Naive B cell (primary cell): ENCODE data around the gene COL8A1. TPM values are rescaled to one million over a fixed set of nuclear protein-coding genes. Genes with fewer than 3 reads are reported as not detected.
"Not testable (repeated sequence)": the region's sequence is repeated elsewhere in the genome, so short reads cannot be mapped to it uniquely, and the experiment has no call there.

ENCODE experiments used
- ATAC-seq, 2 donors: fragments of 150-1000 bp; cut with Tn5 transposase; 2 replicates each; pipeline ENCODE4 v1.10.0; 2021; ENCODE audit warnings: low read depth in 2 of 2, mild to moderate bottlenecking in 2 of 2, moderate library complexity in 2 of 2
- DNase-seq: peaks from one replicate; pipeline ENCODE4 v3.0.0; 2022
- H3K27ac Mint-ChIP-seq, 6 donors: one replicate each; pipeline ENCODE4 v1.8.0; 2020 to 2022; ENCODE audit warnings: mild to moderate bottlenecking in 6 of 6, mixed read lengths in 6 of 6, moderate library complexity in 5 of 6, inconsistent platforms in 2 of 6
- H3K27me3 Mint-ChIP-seq, 3 donors: one replicate each; pipeline ENCODE4 v1.8.0; 2021 to 2022; ENCODE audit warnings: mixed read lengths in 3 of 3, mild to moderate bottlenecking in 1 of 3
- H3K36me3 Mint-ChIP-seq, 2 donors: one replicate each; pipeline ENCODE4 v1.8.0; 2020 to 2022; ENCODE audit warnings: mixed read lengths in 2 of 2, inconsistent platforms in 1 of 2, mild to moderate bottlenecking in 1 of 2
- H3K4me1 Mint-ChIP-seq, 3 donors: one replicate each; pipeline ENCODE4 v1.8.0; 2020 to 2022; ENCODE audit warnings: mixed read lengths in 3 of 3, inconsistent platforms in 1 of 3, mild to moderate bottlenecking in 1 of 3, moderate library complexity in 1 of 3
- H3K4me3 Mint-ChIP-seq, 8 donors: one replicate each; pipeline ENCODE4 v1.8.0; 2020 to 2022; ENCODE audit warnings: mild to moderate bottlenecking in 8 of 8, mixed read lengths in 8 of 8, moderate library complexity in 8 of 8, inconsistent platforms in 2 of 8
- H3K9me3 Mint-ChIP-seq, 7 donors: one replicate each; pipeline ENCODE4 v1.8.0; 2020 to 2022; ENCODE audit warnings: mixed read lengths in 7 of 7, mild to moderate bottlenecking in 5 of 7, inconsistent platforms in 2 of 7, moderate library complexity in 1 of 7
- polyA plus RNA-seq, 6 donors: library from polyadenylated mRNA; unstranded; fragments of 300-500 nt; fragmentation: Illumina TruSeq; gene quantifications; one replicate each; pipeline ENCODE4 v1.2.3, GENCODE V29; 2021; ENCODE audit warnings: low read depth in 6 of 6

COL8A1 gene
- polyA plus RNA-seq, 6 donors from 2014 or later = not detected

GRCh38 chr3:99710094-99710493 lies 71.7 kb downstream of the COL8A1 start:
- no peak overlapping the region for H3K4me3 Mint-ChIP-seq
- no peaks in the 10 kb centered on the region for H3K36me3 Mint-ChIP-seq
- ATAC-seq (no peak), DNase-seq (no peak)
- no peaks in the 10 kb centered on the region for H3K9me3 Mint-ChIP-seq
- peaks cover 0 to 16% (median 8%) of the 10 kb centered on the region in 3 donors for H3K27me3 Mint-ChIP-seq
- no peak overlapping the region for H3K27ac Mint-ChIP-seq
- no peaks in the 10 kb centered on the region for H3K4me1 Mint-ChIP-seq

- H3K36me3 Mint-ChIP-seq = no peaks in the 10 kb centered on the region
- no peak for DNase-seq
- no peak overlapping the region for H3K27ac Mint-ChIP-seq
- no peaks in the 10 kb centered on the region for H3K9me3 Mint-ChIP-seq
- no peaks in the 10 kb centered on the region for H3K4me1 Mint-ChIP-seq
- ATAC-seq = no peak
- peaks cover 0 to 20% (median 8%) of the 10 kb centered on the region in 3 donors for H3K27me3 Mint-ChIP-seq
- H3K4me3 Mint-ChIP-seq = no peak overlapping the region
Measured at GRCh38 chr3:99711351-99711750, 73.0 kb downstream of the COL8A1 start.

- ATAC-seq (no peak), DNase-seq (no peak)
- no peaks in the 10 kb centered on the region for H3K4me1 Mint-ChIP-seq
- peaks cover 0 to 20% (median 8%) of the 10 kb centered on the region in 3 donors for H3K27me3 Mint-ChIP-seq
- no peak overlapping the region for H3K27ac Mint-ChIP-seq
- no peaks in the 10 kb centered on the region for H3K36me3 Mint-ChIP-seq
- H3K4me3 Mint-ChIP-seq = no peak overlapping the region
- H3K9me3 Mint-ChIP-seq = no peaks in the 10 kb centered on the region
Measured at GRCh38 chr3:99712291-99712954, 74.0 kb downstream of the COL8A1 start.

GRCh38 chr3:99713440-99713839 lies 75.0 kb downstream of the COL8A1 start:
- no peaks in the 10 kb centered on the region for H3K36me3 Mint-ChIP-seq
- ATAC-seq (no peak), DNase-seq (no peak)
- no peak overlapping the region for H3K27ac Mint-ChIP-seq
- no peaks in the 10 kb centered on the region for H3K4me1 Mint-ChIP-seq
- no peak overlapping the region for H3K4me3 Mint-ChIP-seq
- peaks cover 0 to 17% (median 8%) of the 10 kb centered on the region in 3 donors for H3K27me3 Mint-ChIP-seq
- H3K9me3 Mint-ChIP-seq = no peaks in the 10 kb centered on the region

GRCh38 chr3:99714146-99714545 lies 75.8 kb downstream of the COL8A1 start:
- ATAC-seq (no peak), DNase-seq (no peak)
- H3K27me3 Mint-ChIP-seq = peaks cover 0 to 10% (median 8%) of the 10 kb centered on the region in 3 donors
- H3K4me1 Mint-ChIP-seq = no peaks in the 10 kb centered on the region
- H3K27ac Mint-ChIP-seq = no peak overlapping the region
- no peak overlapping the region for H3K4me3 Mint-ChIP-seq
- H3K9me3 Mint-ChIP-seq = no peaks in the 10 kb centered on the region
- no peaks in the 10 kb centered on the region for H3K36me3 Mint-ChIP-seq

- Mint-ChIP-seq H3K4me1 (no peaks in the 10 kb centered on the region), H3K27ac (no peak overlapping the region), H3K9me3 (peaks cover 0 to 1% (median 0%) of the 10 kb centered on the region in 7 donors), H3K4me3 (no peak overlapping the region), H3K36me3 (no peaks in the 10 kb centered on the region), H3K27me3 (peaks cover 0 to 8% (median 8%) of the 10 kb centered on the region in 3 donors)
- no peak for ATAC-seq
- no peak for DNase-seq
Measured at GRCh38 chr3:99714575-99714974, 76.2 kb downstream of the COL8A1 start.

- DNase-seq (no peak), ATAC-seq (no peak)
- Mint-ChIP-seq H3K27ac (no peak overlapping the region), H3K36me3 (no peaks in the 10 kb centered on the region), H3K27me3 (peaks cover 8 to 17% (median 8%) of the 10 kb centered on the region in 3 donors), H3K4me1 (no peaks in the 10 kb centered on the region), H3K9me3 (peaks cover 0 to 2% (median 0%) of the 10 kb centered on the region in 7 donors), H3K4me3 (no peak overlapping the region)
Measured at GRCh38 chr3:99716463-99716995, 78.1 kb downstream of the COL8A1 start.

GRCh38 chr3:99720985-99721632 lies 82.7 kb downstream of the COL8A1 start:
- Mint-ChIP-seq H3K27ac (no peak overlapping the region), H3K4me3 (no peak overlapping the region), H3K9me3 (peaks cover 0 to 3% (median 0%) of the 10 kb centered on the region in 7 donors), H3K27me3 (peaks cover 4 to 8% (median 8%) of the 10 kb centered on the region in 3 donors), H3K36me3 (no peaks in the 10 kb centered on the region), H3K4me1 (no peaks in the 10 kb centered on the region)
- ATAC-seq (no peak), DNase-seq (no peak)

- H3K27me3 Mint-ChIP-seq = peaks cover 4 to 8% (median 8%) of the 10 kb centered on the region in 3 donors
- DNase-seq (no peak), ATAC-seq (no peak)
- peaks cover 0 to 3% (median under 1%) of the 10 kb centered on the region in 7 donors for H3K9me3 Mint-ChIP-seq
- H3K36me3 Mint-ChIP-seq = no peaks in the 10 kb centered on the region
- no peaks in the 10 kb centered on the region for H3K4me1 Mint-ChIP-seq
- no peak overlapping the region for H3K27ac Mint-ChIP-seq
- no peak overlapping the region for H3K4me3 Mint-ChIP-seq
Measured at GRCh38 chr3:99721633-99722007, 83.2 kb downstream of the COL8A1 start.

- ATAC-seq (no peak), DNase-seq (no peak)
- no peak overlapping the region for H3K4me3 Mint-ChIP-seq
- H3K36me3 Mint-ChIP-seq = no peaks in the 10 kb centered on the region
- H3K27ac Mint-ChIP-seq = no peak overlapping the region
- no peaks in the 10 kb centered on the region for H3K4me1 Mint-ChIP-seq
- peaks cover 4 to 8% (median 8%) of the 10 kb centered on the region in 3 donors for H3K27me3 Mint-ChIP-seq
- H3K9me3 Mint-ChIP-seq = peaks cover 0 to 3% (median 2%) of the 10 kb centered on the region in 7 donors
Measured at GRCh38 chr3:99724276-99724675, 85.9 kb downstream of the COL8A1 start.

GRCh38 chr3:99730870-99731269 lies 92.5 kb downstream of the COL8A1 start:
- DNase-seq = no peak

GRCh38 chr3:99731499-99731898 lies 93.1 kb downstream of the COL8A1 start:
- Mint-ChIP-seq H3K36me3 (no peaks in the 10 kb centered on the region), H3K27me3 (no peaks in the 10 kb centered on the region), H3K4me1 (no peaks in the 10 kb centered on the region), H3K27ac (no peak overlapping the region), H3K9me3 (peaks cover 2 to 11% (median 6%) of the 10 kb centered on the region in 7 donors), H3K4me3 (no peak overlapping the region)
- DNase-seq (no peak), ATAC-seq (no peak)

More at GRCh38 chr3:99730870-99731269, 92.5 kb downstream of the COL8A1 start:
- no peaks in the 10 kb centered on the region for H3K27me3 Mint-ChIP-seq
- no peaks in the 10 kb centered on the region for H3K4me1 Mint-ChIP-seq
- no peaks in the 10 kb centered on the region for H3K36me3 Mint-ChIP-seq
- peaks cover 2 to 10% (median 6%) of the 10 kb centered on the region in 7 donors for H3K9me3 Mint-ChIP-seq
- H3K4me3 Mint-ChIP-seq = no peak overlapping the region
- H3K27ac Mint-ChIP-seq = no peak overlapping the region
- ATAC-seq = no peak

GRCh38 chr3:99740371-99740770 lies 102.0 kb downstream of the COL8A1 start:
- not testable (repeated sequence) for DNase-seq, H3K27ac Mint-ChIP-seq, H3K4me1 Mint-ChIP-seq, ATAC-seq, H3K27me3 Mint-ChIP-seq, H3K36me3 Mint-ChIP-seq, H3K4me3 Mint-ChIP-seq
- H3K9me3 Mint-ChIP-seq = peaks cover 0 to 14% (median 6%) of the 10 kb centered on the region in 7 donors

- ATAC-seq (no peak), DNase-seq (no peak)
- Mint-ChIP-seq H3K36me3 (no peaks in the 10 kb centered on the region), H3K4me3 (no peak overlapping the region), H3K9me3 (peaks cover 0 to 14% (median 4%) of the 10 kb centered on the region in 7 donors), H3K4me1 (no peaks in the 10 kb centered on the region), H3K27me3 (peaks cover 0 to 10% (median 6%) of the 10 kb centered on the region in 3 donors), H3K27ac (no peak overlapping the region)
Measured at GRCh38 chr3:99741588-99741987, 103.2 kb downstream of the COL8A1 start.
